HT-29 (cell line): ENCODE data around the gene RLIM. TPM values are rescaled to one million over a fixed set of nuclear protein-coding genes. Genes with fewer than 3 reads are reported as not detected.

Experiments
- DNase-seq: peaks from one replicate; pipeline ENCODE4 v3.0.0-alpha.2; 2015; ENCODE audit warnings: low spot score
- total RNA-seq: library from RNA; depleted of rRNA; stranded (reverse); fragments of >200 nt; shearing (Covaris generic); gene quantifications from 2 replicates; pipeline ENCODE4 v1.2.3, GENCODE V29; 2014; rRNA removed

RLIM gene
- total RNA-seq, 1 experiment from 2014 or later = 24.4 TPM

DNA sequence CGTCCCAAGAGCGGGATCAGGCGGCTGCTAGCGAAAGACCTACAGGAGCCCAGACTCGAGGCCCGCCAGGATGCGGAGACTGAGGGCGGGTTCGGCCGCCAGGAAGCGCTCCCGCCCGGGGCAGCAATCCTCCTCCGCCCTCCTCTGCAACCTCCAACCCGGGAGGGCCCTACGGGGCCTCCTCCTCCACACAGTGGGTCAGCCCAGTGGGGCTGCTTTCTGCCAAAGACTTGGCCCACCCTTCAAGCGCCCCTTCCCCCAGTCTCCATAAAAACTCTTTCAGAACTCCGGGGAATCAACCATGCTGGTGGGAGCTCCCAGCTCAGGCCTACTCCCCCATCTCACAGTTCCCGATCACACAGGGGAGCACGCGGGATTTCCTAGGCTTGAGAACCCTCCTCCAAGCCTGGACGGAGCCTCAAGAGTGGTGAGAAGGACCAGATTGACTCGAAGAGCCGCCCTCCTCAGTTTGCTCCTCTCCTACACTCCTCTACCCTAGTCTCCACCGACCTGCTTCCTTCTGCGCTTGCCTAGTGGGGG lies 77.5 kb downstream of the RLIM start:
- DNase-seq = peak; percentile 11

DNA sequence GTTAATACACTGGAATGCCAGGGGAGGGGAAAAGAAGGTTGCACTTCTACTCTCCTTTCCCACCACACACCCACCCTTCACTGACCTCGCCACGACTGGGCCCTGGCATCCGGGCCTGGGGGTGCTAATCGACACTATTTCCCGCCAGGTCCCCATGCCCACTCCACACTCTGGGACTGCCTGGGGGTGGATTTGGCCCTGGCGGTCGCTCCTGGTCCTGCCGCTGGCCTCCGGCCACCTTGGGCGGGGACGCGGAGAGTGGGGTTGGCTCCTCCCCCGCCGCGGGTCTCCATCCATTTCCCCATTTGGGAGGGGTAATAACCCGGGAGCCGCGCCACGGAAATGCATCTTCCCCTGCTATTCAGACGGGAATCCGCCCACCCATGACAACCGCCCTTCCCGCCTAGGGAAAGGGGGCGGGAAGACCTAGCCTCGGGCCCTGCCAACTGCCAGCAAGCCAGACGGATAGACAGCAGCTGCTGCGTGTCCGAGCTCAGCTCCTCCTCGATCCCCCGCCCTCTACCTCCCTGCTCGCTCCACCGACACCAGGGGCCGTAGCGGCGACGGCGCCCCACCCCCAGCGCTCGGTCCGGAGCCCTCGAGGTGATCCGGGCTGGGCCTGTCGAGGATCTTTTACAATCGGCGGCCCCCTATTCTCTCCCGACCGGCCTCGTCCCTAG lies 78.1 kb downstream of the RLIM start:
- peak; percentile 38 for DNase-seq

DNA sequence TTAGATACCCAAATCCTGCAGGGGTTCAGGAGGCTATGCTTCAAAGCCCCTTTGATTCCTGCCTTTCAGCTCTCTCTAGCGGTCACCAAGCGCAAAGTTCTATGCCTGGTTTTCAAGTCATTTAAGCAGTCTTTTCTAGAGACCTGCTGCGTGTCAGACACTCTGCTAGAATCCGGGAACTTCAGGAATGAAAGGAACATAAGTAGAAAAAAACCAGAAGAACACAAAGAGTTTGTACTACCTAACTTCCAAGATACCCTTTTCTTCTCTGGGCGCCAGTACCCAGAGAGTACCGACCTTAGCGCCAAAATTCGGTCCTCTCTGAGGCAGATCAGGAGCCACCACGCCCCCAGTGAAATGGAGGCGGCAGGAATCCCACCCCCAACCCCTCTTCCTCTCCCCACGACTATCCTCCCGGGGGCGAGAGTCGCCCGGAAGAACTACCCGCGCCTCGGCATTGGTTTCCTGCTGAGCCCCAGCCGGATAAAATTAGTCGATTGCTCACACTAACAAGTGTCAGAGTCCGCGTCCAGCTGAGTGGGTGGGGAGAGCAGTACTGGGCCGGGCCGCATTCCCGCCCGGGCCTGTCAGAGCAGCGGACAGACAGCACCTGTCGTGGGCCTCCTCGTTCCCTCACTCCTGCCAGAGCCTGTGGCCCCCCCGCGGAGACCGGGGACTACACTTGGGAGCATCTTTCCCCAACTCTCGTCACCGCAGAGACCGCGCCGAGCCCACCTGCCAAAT lies 78.8 kb downstream of the RLIM start:
- peak; percentile 64 for DNase-seq

Other genes starting within 250 kb of the RLIM start
- gene SLC16A2, start 193.1 kb downstream of the RLIM start, total RNA-seq = not detected in 2 replicates